Fibroblast of peridontal ligament (primary cell): ENCODE data around the gene ARSA.
"Not testable (repeated sequence)": the region's sequence is repeated elsewhere in the genome, so short reads cannot be mapped to it uniquely, and the experiment has no call there.

ENCODE experiments used
- DNase-seq: peaks from one replicate; pipeline ENCODE4 v3.0.0-alpha.2; 2010; ENCODE audit errors: extremely low read depth

Gene ARSA

DNA sequence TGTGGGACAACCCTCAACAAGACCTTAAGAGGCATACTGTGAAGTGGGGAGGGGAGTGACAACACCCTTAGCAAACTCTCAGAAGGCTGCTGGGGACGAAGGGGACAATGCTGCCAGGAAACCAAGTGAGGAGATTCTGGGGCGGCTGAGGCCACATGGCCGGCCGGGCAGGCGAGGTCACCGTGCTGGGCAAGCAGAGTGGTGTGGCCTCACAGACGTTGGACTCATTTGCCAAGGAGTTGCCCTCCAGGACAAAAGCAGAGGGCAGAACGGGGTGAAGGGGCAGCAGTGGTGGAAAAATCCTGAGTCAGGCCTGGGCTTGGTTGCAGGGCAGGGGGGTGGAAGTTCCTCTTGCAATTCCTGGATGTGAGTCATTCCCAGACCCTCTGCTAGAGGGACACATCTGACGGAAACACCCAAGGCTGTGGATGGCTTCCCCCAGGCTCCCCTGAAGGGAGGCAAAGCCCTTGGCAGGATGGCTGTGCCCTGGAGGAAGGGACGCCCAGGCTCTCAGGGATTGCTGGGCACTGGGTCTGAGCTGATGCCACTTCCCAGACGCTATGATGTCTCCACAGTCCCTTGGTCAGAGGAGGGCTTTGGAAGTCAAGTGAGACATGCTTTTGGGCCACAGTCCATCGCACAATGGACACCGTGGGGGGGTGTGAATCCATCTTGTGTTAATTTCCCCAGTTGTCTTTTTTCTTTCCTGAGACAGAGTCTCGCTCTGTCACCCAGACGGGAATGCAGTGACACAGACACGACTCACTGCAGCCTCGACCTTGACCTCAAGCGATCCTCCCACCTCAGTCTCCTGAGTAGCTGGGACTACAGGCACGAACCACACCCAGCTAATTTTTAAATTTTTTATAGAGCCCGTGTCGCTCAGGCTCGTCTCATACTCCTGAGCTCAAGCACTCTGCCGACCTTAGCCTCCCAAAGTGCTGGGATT lies 28.4 kb upstream of the ARSA start:
- DNase-seq: peak; percentile 34

DNA sequence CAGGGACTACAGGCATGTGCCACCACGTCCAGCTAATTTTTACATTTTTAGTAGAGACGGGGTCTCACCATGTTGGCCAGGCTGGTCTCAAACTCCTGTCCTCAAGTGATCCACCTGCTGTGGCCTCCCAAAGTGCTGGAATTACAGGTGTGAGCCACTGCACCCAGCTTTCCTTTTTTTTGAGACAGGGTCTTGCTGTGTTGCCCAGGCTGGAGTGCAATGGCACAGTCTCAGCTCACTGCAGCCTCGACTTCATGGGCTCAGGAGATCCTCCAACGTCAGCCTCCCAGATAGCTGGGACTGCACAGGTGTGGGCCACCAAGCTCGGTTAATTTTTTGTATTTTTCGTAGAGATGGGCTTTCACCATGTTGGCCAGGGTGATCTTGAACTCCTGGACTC lies 26.7 kb upstream of the ARSA start:
- not testable (repeated sequence) for DNase-seq

DNA sequence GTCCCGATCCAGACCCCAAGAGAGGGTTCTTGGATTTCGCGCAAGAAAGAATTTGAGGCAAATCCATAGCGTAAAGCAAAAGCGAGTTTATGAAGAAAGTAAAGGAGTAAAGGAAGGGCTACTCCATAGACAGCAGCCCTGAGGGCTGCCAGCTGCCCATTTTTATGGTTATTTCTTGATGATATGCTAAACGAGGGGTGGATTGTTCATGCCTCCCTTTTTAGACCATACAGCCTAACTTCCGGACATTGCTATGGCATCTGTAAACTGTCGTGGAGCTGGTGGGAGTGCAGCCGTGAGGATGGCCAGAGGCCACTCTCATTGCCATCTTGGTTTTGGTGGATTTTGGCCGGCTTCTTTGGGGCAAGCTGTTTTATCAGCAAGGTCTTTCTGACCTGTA lies 25.3 kb upstream of the ARSA start:
- DNase-seq: no peak

DNA sequence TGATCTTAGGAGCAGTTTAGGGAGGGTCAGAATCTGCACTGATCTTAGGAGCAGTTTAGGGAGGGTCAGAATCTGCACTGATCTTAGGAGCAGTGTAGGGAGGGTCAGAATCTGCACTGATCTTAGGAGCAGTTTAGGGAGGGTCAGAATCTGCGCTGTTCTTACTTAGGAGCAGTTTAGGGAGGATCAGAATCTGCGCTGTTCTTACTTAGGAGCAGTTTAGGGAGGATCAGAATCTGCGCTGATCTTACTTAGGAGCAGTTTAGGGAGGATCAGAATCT lies 15.8 kb upstream of the ARSA start:
- not testable (repeated sequence) for DNase-seq

DNA sequence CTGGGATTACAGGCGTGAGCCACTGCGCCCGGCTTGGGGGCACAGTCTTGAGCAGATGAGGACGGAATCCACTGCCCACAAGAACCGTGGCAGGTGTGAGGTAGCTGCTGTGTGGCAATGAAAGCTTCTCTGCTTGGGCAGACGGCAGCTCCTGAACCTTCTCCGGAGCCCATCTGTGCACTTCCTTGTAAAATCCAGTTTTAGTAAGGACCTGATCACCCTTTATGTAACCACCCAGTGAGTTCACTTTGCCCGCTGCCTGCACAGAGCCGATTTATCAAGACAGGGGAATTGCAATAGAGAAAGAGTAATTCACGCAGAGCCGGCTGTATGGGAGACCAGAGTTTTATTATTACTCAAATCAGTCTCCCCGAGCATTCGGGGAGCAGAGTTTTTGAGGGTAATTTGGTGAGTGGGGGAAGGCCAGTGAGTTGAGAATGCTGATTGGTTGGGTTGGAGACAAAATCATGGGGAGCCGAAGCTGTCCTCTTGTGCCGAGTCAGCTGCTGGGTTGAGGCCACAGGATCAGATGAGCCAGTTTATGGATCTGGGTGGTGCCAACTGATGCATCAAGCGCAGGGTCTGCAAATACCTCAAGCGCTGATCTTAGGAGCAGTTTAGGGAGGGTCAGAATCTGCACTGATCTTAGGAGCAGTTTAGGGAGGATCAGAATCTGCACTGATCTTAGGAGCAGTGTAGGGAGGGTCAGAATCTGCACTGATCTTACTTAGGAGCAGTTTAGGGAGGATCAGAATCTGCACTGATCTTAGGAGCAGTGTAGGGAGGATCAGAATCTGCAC lies 15.3 kb upstream of the ARSA start:
- not testable (repeated sequence) for DNase-seq

DNA sequence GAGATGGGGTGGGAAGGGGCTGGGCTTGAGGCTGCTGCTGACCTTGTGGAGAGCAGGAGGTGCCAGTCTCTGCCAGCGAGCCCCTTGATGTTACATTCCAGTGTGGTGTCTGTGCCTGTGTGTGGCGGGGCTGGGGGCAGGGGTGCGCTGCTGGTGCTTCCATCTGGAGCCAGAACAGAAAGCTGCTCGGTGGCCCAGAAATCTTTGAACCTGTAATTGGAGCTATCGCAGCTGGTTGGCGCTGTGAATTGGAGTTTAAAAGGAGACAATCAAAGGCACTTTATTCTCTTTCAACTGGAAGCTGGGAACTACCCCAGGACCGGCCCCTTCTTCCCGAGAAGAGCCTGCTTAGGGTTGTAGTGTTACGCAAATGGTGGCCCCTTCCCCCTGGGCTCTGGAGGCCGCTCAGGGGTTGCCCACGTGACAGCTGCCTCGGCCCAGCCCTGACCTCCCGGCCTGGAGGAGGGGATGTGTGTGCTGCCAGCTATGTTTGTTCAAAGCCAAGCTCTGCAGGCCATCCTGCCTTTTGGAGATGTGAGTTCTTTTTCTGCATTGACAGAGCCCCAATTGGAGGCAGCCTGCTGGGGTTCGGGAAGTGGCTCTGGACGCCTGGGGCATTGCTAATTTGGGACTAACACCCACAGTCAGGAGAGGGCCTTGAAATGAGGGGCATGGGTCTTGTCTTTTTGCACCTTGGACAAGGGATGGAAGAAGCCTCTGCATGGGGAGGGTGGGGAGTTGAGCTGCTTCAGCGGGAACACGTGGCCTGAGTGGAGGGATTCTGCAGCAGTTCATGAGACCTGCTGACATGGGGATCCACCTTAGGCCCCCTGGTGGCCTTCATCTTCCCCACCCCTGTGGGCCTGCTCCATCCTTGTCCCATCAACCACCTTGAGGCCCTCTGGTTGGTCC lies 14.0 kb upstream of the ARSA start:
- DNase-seq: peak; percentile 29

DNA sequence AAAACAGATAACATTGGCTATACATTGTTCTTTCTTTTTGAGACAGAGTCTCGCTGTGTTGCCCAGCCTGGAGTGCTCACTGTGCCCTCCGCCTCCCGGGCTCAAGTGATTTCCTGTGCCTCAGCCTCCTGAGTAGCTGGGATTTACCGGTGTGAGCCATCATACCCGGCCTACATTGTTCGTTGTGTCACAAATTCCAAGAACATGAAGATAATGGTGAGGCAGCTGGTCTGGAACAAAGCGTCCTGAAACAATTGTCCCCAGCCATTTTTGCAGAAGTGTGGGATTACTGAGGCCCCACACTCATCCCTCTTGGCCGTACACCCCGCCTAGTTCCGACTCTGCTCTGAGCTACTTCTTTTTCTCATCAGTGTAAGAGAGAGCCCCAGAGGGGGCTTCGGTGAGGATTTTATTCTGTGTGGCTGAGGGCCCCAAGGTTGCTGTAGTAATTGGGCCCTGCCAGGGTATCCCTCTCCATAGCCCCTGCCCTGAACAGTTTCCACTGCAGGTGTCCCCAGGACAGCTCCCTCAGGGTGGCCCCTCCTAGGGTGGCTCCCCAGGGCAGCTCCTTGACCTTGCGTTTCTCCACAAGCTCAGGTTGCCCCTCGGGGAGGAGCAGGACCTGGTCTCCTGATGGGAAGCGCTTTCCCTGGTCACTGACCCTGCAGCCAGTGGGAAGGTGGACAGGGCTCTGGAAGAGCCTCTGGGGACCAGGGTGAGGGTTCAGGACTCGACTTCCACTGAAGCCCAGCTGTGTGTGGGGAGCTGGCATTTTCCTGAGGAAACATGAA lies 13.1 kb upstream of the ARSA start:
- no peak for DNase-seq

DNA sequence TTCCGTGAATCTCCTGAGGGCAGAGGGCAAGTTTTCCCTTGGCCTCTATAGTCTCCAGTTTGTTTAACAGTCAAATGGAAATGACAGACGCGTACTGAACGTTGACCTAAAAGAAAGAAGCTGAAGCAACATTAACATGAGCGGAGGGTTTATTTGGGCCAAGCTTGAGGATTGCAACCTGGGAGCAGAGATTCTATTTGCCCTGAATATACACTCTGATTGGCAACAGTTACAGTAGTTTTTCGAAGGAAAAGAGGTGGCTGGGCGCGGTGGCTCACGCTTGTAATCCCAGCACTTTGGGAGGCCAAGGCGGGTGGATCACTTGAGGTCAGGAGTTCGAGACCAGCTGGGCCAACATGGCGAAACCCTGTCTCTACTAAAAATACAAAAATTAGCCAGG lies 12.3 kb upstream of the ARSA start:
- not testable (repeated sequence) for DNase-seq

DNA sequence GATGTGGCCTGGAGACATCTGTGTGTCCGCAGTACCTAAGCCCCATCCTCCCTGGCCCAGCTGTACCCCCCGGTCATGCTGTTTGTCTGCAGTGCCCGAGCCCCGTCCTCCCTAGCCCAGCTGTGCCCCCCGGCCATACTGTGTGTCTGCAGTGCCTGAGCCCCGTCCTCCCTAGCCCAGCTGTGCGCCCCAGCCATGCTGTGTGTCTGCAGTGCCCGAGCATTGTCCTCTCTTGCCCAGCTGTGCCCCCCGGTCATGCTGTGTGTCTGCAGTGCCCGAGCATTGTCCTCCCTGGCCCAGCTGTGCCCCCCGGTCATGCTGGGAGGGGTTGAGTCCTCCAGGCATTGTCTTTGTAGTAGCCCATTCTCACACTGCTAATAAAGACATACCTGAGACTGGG lies 7.6 kb upstream of the ARSA start:
- DNase-seq: no peak

DNA sequence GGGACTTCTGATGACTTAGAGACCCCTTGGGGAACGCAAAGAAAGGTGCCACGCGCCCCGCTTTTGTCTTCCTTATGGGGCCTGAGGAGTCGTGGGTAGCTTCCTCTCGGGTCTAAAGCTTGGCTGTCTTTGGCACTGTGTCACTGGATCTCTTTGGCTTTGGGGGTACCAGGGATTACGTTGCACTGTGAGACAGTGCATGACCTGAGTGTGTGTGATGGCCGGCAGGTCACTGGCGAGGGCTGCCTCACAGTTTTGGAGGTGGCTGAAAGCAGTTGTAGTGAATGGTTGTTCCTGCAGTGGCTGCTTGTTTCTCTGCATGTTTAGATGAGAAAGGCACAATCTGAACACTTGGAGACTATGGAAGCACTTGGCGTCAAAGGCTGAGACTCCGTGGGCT lies 5.8 kb upstream of the ARSA start:
- no peak for DNase-seq

DNA sequence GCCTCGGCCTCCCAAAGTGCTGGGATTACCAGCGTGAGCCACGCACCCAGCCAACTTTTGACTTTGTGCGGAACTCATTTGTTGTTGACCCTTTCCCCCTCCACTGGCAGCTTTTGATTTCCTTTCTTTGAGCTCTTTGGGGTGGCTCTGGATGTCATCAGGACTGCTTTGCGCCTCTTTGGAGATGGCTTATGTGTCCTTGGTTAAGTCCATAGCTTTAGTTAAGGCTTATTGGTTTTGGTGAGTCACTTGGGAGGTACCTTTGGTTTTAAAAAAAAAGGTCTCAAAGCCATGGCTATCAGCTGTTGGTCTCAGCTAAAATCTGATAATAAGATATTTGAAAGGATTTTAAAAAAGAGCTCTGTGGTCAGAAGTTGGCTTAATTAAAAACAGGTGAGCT lies 5.1 kb upstream of the ARSA start:
- DNase-seq: no peak

DNA sequence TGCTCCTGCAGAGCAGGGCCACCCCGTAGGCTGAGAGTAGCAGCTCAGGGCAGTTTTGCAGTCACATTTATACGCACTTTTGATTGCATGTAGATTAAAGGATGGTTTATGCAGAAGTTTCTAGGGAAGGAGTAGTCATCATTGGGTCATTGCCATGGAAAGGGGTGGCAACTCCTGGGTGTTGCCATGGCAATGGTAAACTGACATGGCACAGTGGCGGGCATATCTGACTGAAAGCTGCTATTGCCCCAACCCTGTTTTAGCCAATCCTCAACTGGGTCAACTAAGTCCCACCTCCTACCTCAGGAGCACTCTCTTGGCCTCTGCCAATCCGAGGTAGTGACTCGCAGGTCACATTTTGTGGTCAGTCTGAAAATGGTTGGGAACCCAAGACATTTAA lies 2.4 kb upstream of the ARSA start:
- peak; percentile 10 for DNase-seq

DNA sequence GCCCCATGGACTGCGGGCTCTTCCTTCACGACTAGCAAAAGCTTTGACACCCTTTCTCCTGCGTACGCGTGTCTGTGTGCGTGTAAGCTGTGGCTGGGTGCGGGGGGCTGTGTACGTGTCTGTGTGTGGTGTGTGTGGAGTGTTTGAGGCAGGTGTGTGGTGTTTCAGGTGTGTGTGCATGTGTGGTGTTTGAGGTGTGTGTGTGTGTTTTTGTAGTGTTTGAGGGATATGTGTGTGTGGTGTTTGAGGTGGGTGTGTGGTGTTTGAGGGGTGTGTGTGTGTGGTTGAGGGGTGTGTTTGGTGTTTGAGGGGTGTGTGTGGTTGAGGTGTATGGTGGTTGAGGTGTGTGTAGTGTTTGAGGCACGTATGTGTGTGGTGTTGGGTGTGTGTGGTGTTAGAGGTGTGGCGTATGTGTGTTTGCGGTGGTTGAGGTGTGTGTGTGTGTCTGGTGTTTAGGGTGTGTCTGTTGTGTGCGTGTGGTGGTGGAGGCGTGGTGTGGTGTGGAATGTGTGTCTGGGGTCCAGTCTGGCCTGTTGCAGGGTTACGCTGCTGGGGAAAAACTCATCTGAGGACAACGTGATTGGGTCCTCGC lies 687 bp upstream of the ARSA start:
- DNase-seq: no peak

DNA sequence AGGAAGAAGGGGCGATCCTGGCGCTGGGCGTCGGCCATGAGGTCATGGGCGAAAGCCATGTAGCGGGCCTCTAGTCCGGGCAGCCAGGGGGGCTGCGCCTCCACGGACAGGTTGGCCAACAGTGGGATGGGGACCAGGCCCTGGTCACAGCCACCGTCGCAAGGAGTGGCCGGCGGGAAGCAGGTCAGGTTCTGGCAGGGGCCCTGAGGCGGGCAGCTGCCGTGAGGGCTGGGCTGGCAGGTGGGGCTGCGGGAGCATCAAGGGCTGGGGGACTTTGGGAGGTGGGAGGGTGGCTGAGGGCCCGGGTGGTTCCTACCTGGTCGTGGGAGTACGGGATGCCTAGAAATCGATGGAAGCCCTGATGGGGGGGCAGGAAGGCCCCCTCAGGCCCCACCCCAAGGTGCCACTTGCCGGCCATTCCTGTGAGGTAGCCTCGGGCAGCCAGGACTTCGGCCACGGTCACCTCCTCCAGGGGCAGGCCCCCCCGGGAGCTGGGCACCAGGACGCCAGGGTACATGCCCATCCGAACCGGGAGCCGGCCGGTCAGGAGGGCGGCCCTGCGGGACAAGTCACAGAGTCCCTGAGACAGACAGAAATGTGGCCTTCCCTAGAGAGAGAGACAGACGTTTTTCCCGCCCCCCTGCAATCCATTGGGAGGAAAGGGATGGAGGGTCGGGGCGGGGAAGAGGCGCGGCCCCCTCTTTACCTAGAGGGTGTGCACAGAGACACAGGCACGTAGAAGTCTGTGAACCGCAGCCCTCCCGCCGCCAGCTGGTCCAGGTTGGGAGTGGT lies 906 bp downstream of the ARSA start:
- no peak for DNase-seq

DNA sequence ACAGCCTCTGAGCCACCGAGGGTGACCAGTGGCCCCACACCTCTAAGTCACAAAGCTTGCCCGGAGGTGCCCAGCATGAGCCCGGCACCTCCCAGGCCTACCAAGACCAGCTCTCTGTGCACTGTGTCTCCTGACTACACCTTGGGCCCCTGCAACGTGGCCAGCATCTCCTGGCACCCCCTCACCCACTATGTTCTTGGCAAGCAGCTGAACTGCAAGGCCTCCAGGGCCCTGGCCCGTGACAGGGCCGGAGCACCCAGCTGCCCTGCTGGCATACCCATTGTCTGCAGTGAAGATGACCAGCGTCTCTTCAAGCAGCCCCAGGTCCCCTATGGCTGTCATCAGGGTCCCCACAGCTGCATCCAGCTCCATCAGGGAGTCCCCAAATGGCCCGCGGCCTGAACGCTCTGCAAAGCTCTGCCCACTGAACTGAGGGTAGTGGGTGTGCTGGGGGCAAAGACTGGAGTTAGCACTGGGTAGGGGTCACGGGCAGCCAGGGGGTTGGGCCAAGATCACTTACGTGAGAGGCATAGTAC lies 1.6 kb downstream of the ARSA start:
- no peak for DNase-seq

DNA sequence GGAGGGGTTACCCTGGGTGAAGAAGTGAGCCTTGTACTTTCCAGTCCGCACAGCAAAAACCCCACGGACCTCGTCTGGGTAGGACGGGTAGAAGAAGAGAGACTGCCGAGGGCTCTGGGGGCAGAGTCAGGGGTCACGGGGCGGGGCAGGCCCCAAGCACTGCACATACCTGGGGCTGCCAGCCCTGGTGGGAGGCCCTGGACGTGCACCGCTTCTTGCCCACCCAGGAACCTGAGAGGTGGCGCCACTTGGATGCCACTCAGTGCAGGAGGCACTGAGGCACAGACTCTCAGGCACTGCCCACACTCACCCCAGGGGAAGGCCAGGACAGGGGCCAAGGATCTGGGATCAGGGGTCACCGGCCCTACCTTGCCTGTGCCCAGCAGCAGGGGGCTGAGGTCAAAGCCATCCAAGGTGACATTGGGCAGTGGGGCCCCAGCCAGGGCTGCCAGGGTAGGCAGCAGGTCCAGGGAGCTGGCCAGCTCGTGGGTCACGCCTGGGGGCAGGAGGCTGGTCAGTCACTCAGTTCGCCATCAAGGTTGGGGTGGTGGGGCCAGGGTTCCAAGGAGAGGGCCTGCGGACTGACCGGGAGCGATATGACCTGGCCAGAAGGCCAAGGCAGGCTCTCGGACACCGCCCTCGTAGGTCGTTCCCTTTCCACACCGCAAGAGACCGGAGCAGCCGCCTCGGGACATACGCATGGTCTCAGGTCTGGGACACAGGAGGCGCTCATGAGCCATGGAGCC lies 2.2 kb downstream of the ARSA start:
- no peak for DNase-seq

DNA sequence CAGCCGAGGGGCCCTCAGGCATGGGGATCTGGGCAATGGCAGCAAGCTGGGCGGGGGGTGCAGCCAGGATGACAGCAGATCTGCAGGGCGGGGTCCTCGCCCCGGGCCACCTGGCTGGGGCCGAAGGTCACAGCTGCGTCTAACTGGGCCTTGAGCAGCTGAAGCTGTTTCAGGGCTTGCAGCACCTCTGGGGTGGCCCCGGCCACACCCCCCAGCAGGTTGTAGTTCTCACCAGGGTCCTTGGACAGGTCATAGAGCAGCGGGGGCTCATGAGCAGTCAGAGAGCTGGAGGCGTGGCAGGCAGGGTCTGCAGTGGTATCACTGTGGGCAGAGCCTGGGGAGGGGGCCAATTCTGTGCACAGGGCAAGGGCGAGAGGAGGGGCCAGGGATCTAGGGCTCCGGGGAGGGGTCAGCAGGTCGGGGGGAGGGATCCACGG lies 2.8 kb downstream of the ARSA start:
- no peak for DNase-seq

DNA sequence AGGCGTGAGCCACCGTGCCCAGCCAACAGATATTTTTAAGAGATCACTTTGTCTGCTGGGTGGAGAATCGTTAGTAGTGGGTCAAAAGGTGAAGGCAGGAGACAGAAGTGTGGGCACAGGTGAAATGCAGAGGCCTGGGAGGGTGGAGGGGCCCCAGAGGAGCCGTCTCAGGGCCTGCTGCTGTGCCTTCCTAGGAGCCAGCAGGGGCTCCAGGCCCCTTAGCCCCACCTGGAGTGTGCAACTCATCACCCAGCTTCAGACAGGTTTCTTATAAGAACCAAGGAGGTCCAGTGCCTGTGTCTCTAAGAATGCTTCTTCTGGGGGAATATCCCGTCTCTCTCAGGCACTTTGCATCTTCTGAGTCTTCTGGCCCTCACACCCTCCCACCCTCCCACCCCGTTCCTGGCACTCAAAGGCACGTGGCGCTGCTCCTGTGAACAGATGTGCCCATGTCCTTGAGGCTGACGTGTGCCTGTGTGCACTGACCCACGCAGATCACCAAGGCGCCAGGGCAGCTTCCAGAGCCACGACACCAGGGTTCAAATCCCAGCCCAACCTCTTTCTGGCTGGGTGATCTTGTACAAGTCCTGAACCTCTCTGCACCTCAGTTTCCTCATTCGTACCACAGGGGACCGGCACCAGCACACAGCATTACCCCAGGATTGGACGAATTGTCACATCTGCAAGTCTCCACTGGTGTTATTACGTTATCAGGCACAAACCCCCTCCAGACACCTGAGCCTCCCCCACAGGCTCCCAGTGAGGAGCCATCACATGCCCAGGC lies 3.4 kb downstream of the ARSA start:
- DNase-seq: no peak
